Measurements from ENCODE around the gene STPG4. TPM values are rescaled to one million over a fixed set of nuclear protein-coding genes. Genes with fewer than 3 reads are reported as not detected.
A peak's percentile ranks its signal among the peaks of the same experiment; 100 is the strongest.

The STPG4 gene
- total RNA-seq, 4 donors from 2014 or later: 1.7 to 5.8 TPM; not detected in 2

GRCh38 chr2:47088371-47089082 lies 66.6 kb downstream of the STPG4 start:
- TF ChIP-seq CTCF (IDR thresholded peaks at IDR 0.05) (peak in 1 of 6 experiments; percentile 11), POLR2A (IDR thresholded peaks at IDR 0.05) (no peak)
- H3K36me3 ChIP-seq: no peaks in the 10 kb centered on the region
- peaks cover 0 to 13% (median 0%) of the 10 kb centered on the region in 4 donors for H3K4me1 ChIP-seq
- DNase-seq: no peak
- H3K27ac ChIP-seq: peak overlapping the region in 2 of 4 donors; percentile 24 to 63
- no peaks in the 10 kb centered on the region for H3K27me3 ChIP-seq
- no peak overlapping the region for H3K4me3 ChIP-seq
- no peaks in the 10 kb centered on the region for H3K9me3 ChIP-seq

DNA sequence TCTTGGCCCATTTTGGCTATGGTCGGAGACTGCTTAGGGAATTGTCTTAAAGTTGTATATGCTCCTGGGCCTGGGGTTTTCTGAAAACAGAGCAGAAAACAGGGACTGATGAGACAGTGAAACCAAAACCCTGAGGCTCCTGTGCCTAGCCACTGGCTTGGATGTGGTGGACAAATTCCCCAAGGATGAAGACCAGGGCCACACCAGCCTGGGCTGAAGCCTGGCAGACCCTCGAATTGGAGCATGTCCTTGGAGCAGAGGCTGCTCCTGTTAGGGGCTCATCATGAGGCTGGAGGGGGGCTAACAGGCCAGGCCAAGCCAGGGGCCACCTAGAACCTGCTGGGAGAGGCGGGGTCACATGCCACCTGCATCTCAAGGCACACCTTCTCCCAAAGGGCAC lies 68.1 kb downstream of the STPG4 start:
- Histone ChIP-seq H3K4me3 (no peak overlapping the region), H3K27me3 (no peaks in the 10 kb centered on the region), H3K36me3 (no peaks in the 10 kb centered on the region), H3K4me1 (peaks cover 0 to 13% (median 0%) of the 10 kb centered on the region in 4 donors), H3K9me3 (no peaks in the 10 kb centered on the region), H3K27ac (peak overlapping the region in 1 of 4 donors; percentile 49)
- DNase-seq: no peak
- no peak for TF ChIP-seq CTCF (IDR thresholded peaks at IDR 0.05)
- TF ChIP-seq POLR2A (IDR thresholded peaks at IDR 0.05): no peak

DNA sequence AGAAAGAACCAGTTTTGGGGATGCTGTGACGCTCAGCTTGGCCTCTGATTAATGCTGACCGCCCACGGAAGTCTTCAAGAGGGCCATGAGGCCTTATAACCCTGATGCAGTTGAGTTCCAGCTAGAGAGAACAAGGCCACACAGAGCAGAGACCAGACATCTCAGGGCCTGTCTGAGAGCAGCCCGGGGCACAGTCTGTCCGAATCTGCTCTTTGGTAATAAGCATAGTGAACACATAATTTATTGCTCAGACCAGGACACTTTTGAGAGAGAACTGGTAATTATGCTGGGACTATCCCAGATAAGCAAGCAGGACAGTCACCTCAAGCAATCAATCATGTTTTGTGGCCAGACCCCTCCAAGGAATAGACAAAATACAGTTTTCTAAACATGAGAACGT lies 68.5 kb downstream of the STPG4 start:
- H3K27me3 ChIP-seq: no peaks in the 10 kb centered on the region
- H3K4me3 ChIP-seq: no peak overlapping the region
- H3K27ac ChIP-seq: peak overlapping the region in 2 of 4 donors; percentile 38 to 49
- H3K4me1 ChIP-seq: peaks cover 0 to 13% (median 0%) of the 10 kb centered on the region in 4 donors
- no peaks in the 10 kb centered on the region for H3K9me3 ChIP-seq
- peak in 1 of 3 donors; percentile 8 for DNase-seq
- TF ChIP-seq POLR2A (IDR thresholded peaks at IDR 0.05): no peak
- no peak for TF ChIP-seq CTCF (IDR thresholded peaks at IDR 0.05)
- H3K36me3 ChIP-seq: no peaks in the 10 kb centered on the region

DNA sequence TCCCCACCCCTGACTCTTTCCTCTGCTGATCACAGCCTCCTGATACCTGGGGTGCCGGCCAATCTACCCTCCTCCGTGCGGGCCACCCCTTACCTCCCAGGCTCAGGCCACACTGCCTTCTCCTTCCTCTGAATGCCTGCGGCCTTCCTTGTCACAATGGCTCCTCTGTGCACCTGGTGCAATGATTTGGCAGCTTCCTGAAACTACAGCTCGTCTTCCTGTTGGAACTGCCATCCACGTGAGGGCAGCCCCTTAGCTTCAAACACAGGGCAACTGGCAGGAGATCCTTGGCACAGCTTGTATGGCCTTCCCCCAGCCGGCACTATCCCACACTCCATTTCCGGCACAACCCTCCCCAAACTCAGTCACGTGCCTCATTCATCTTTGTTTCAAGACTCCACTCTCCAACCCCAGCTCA lies 69.0 kb downstream of the STPG4 start:
- Histone ChIP-seq H3K4me1 (peaks cover 0 to 13% (median 0%) of the 10 kb centered on the region in 4 donors), H3K36me3 (no peaks in the 10 kb centered on the region), H3K27ac (peak overlapping the region in 3 of 4 donors; percentile 17 to 49 (median 38)), H3K4me3 (no peak overlapping the region), H3K27me3 (no peaks in the 10 kb centered on the region), H3K9me3 (no peaks in the 10 kb centered on the region)
- DNase-seq: no peak
- TF ChIP-seq CTCF (IDR thresholded peaks at IDR 0.05) (no peak), POLR2A (IDR thresholded peaks at IDR 0.05) (no peak)

- H3K9me3 ChIP-seq: no peaks in the 10 kb centered on the region
- no peak overlapping the region for H3K4me3 ChIP-seq
- H3K27ac ChIP-seq: peak overlapping the region in 2 of 4 donors; percentile 16 to 35
- H3K4me1 ChIP-seq: peaks cover 0 to 27% (median 2%) of the 10 kb centered on the region in 4 donors
- no peaks in the 10 kb centered on the region for H3K27me3 ChIP-seq
- H3K36me3 ChIP-seq: no peaks in the 10 kb centered on the region
- TF ChIP-seq CTCF (IDR thresholded peaks at IDR 0.05) (no peak), POLR2A (IDR thresholded peaks at IDR 0.05) (no peak)
- peak in 1 of 3 donors; percentile 23 for DNase-seq
These were observed 71.0 kb downstream of the STPG4 start for GRCh38 chr2:47083886-47084687.

Data from Peyer's patch (tissue), 4 donors.